K562 (cell line): ENCODE data around the gene BCL3. TPM values are rescaled to one million over a fixed set of nuclear protein-coding genes. Genes with fewer than 3 reads are reported as not detected.

ENCODE experiments used
- ATAC-seq: fragments of 200-7000 bp; cut with Tn5 transposase; 3 replicates; pipeline ENCODE4 v1.9.1; 2020; ENCODE audit warnings: moderate library complexity
- BruUV-seq: library from RNA; stranded (reverse); fragments of 400-500 nt; replicated peaks from 2 replicates; lab custom pipeline; 2021; lab: Mats Ljungman, UMichigan
- CTCF ChIA-PET: fragments of 300-600 bp; formaldehyde crosslinking; extraction: SDS; loops from one replicate; lab custom pipeline; 2021; ENCODE audit warnings: low intra/inter-chr PET ratio; lab: Yijun Ruan, JAX
- POLR2A ChIA-PET: fragments of 300-600, 350-650 bp; sonication (Branson Sonifier 250); formaldehyde crosslinking; extraction: SDS; loops from one replicate; lab custom pipeline; 2021; ENCODE audit warnings: antibody characterized with exemption, inconsistent platforms; lab: Yijun Ruan, JAX
- DNase-seq, 4 experiments: peaks; one replicate each; pipeline versions ENCODE4 v3.0.0 to v3.0.0-alpha.2; 2011 to 2018; ENCODE audit warnings: low spot score in 3 of 4, mixed read lengths in 3 of 4; ENCODE audit errors: extremely low read depth in 1 of 4
- FAIRE-seq: peaks from 2 replicates; lab custom pipeline; 2011; peaks lifted over from hg19 to GRCh38; lab: Jason Lieb, UNC
- H2AFZ ChIP-seq: 2 replicates; pipeline ENCODE4 v1.6.0; 2011; ENCODE audit warnings: low read depth, low read length, control low read depth, inconsistent platforms
- H3K27ac ChIP-seq: fragments of 200-600 bp; 3 replicates; pipeline ENCODE4 v1.8.0; 2011; ENCODE audit warnings: low read depth, mild to moderate bottlenecking, control low read depth, inconsistent platforms, low read length, moderate library complexity, mixed read lengths; ENCODE audit errors: extremely low read depth
- H3K27me3 ChIP-seq, 2 experiments: fragments of 300-600 bp in 1 of 2; 2 replicates in 1 of 2; 3 replicates in 1 of 2; pipeline versions ENCODE4 v1.6.0 to v1.8.0; 2011; ENCODE audit warnings: inconsistent platforms in 2 of 2, low read length in 2 of 2, mild to moderate bottlenecking in 1 of 2, mixed read lengths in 1 of 2, moderate library complexity in 1 of 2; ENCODE audit not compliant: control insufficient read depth in 2 of 2, insufficient read depth in 2 of 2
- H3K36me3 ChIP-seq: fragments of 300-600 bp; 3 replicates; pipeline ENCODE4 v1.8.0; 2011; ENCODE audit warnings: mild to moderate bottlenecking, low read length, inconsistent platforms; ENCODE audit not compliant: control insufficient read depth, insufficient read depth
- H3K4me1 ChIP-seq, 2 experiments: fragments of 200-600 bp in 1 of 2; replicated peaks in 1 of 2; 2 replicates in 1 of 2; 3 replicates in 1 of 2; pipeline versions ENCODE4 v1.5.1 to v1.8.0; 2011; ENCODE audit warnings: inconsistent platforms in 2 of 2, low read length in 2 of 2, mild to moderate bottlenecking in 1 of 2, mixed read lengths in 1 of 2, moderate library complexity in 1 of 2; ENCODE audit not compliant: control insufficient read depth in 2 of 2, insufficient read depth in 2 of 2
- H3K4me2 ChIP-seq: 2 replicates; pipeline ENCODE4 v1.6.1; 2011; ENCODE audit warnings: low read length, control low read depth, inconsistent platforms, mixed read lengths; ENCODE audit not compliant: insufficient read depth
- H3K4me3 ChIP-seq: fragments of 200-600 bp; sonication (generic), shearing (Covaris generic); 2 replicates; pipeline ENCODE4 v1.5.1; 2016; ENCODE audit warnings: control low read depth, inconsistent platforms
- H3K79me2 ChIP-seq: fragments of 200-600 bp; 3 replicates; pipeline ENCODE4 v1.8.0; 2011; ENCODE audit warnings: low read length, inconsistent platforms; ENCODE audit not compliant: control insufficient read depth, insufficient read depth
- H3K9ac ChIP-seq, 2 experiments: 2 replicates each; pipeline versions ENCODE4 v1.6.0 to v1.6.1; 2011; ENCODE audit warnings: low read depth in 2 of 2, low read length in 2 of 2, control low read depth in 1 of 2, inconsistent platforms in 1 of 2, mild to moderate bottlenecking in 1 of 2, mixed read lengths in 1 of 2; ENCODE audit not compliant: insufficient read depth in 1 of 2
- H3K9me1 ChIP-seq: one replicate; pipeline ENCODE4 v1.6.0; 2011; ENCODE audit warnings: inconsistent platforms, mild to moderate bottlenecking, low read length, moderate library complexity; ENCODE audit not compliant: control insufficient read depth, insufficient read depth
- H3K9me3 ChIP-seq: replicated peaks from 2 replicates; pipeline ENCODE4 v1.5.1; 2011; ENCODE audit warnings: low read depth, low read length, inconsistent platforms; ENCODE audit not compliant: control insufficient read depth, insufficient read depth
- H4K20me1 ChIP-seq: replicated peaks from 2 replicates; pipeline ENCODE4 v1.6.1; 2011; ENCODE audit warnings: low read length, inconsistent platforms, mixed read lengths; ENCODE audit not compliant: control insufficient read depth, insufficient read depth
- CBFA2T3 ChIP-seq: fragments of 450-650 bp; IDR thresholded peaks from 2 replicates; pipeline ENCODE4 v1.6.1; 2017
- CHD1 ChIP-seq: fragments of 200-600 bp; sonication (generic); IDR thresholded peaks from one replicate; pipeline ENCODE4 v1.6.1; 2012; ENCODE audit warnings: mild to moderate bottlenecking, moderate library complexity, low read length, inconsistent platforms
- CUX1 ChIP-seq: fragments of 200-800 bp; sonication (Bioruptor generic); IDR thresholded peaks from 2 replicates; pipeline ENCODE4 v1.6.1; 2016; ENCODE audit warnings: missing genetic modification characterization, missing compliant biosample characterization
- E2F5 ChIP-seq: sonication (generic); formaldehyde crosslinking; IDR thresholded peaks from 2 replicates; pipeline ENCODE4 v1.8.0; 2022; ENCODE audit warnings: mild to moderate bottlenecking, missing genetic modification reagents
- KAT8 ChIP-seq: fragments of 450-650 bp; IDR thresholded peaks from 2 replicates; pipeline ENCODE4 v1.6.1; 2016; ENCODE audit warnings: low read depth, mild to moderate bottlenecking
- LCOR ChIP-seq: sonication (generic); formaldehyde crosslinking; IDR thresholded peaks from 2 replicates; pipeline ENCODE4 v1.8.0; 2022; ENCODE audit warnings: mild to moderate bottlenecking, missing genetic modification reagents
- MBD1 ChIP-seq: fragments of 250-450 bp; sonication (Bioruptor Pico); IDR thresholded peaks from 2 replicates; pipeline ENCODE4 v1.8.0; 2022; ENCODE audit warnings: inconsistent platforms
- MXI1 ChIP-seq: IDR thresholded peaks from 2 replicates; pipeline ENCODE4 v1.6.1; 2011; ENCODE audit warnings: low read depth, mild to moderate bottlenecking, improper control_type of control experiment, low read length
- SMARCA5 ChIP-seq: fragments of 450-650 bp; IDR thresholded peaks from 2 replicates; pipeline ENCODE4 v1.6.1; 2016
- ZBTB2 ChIP-seq: fragments of 450-650 bp; IDR thresholded peaks from 2 replicates; pipeline ENCODE4 v1.6.1; 2016; ENCODE audit warnings: antibody characterized with exemption
- ZNF124 ChIP-seq: sonication (generic); formaldehyde crosslinking; IDR thresholded peaks from 2 replicates; pipeline ENCODE4 v1.8.1; 2022; ENCODE audit warnings: missing genetic modification reagents
- ZNF347 ChIP-seq: fragments of 450-650 bp; formaldehyde crosslinking; IDR thresholded peaks from 2 replicates; pipeline ENCODE4 v1.4.0; 2020; ENCODE audit warnings: low read depth, mild to moderate bottlenecking, moderate library complexity
- ZNF644 ChIP-seq: fragments of 200-800 bp; sonication (Bioruptor generic); IDR thresholded peaks from 2 replicates; pipeline ENCODE4 v1.6.1; 2016; ENCODE audit warnings: low read depth, missing genetic modification characterization, missing compliant biosample characterization
- ZNF696 ChIP-seq: fragments of 250-450 bp; sonication (Bioruptor Pico); conservative IDR thresholded peaks from 2 replicates; pipeline ENCODE4 v1.4.0; 2020; ENCODE audit warnings: mild to moderate bottlenecking, moderate library complexity
- ZSCAN32 ChIP-seq: fragments of 450-650 bp; formaldehyde crosslinking; IDR thresholded peaks from 2 replicates; pipeline ENCODE4 v1.4.0; 2020; ENCODE audit warnings: mild to moderate bottlenecking, moderate library complexity
- WGBS: fragments of 100-300 bp; shearing (Covaris generic); methylation state at CpG from one replicate; pipeline ENCODE4 v1.1.6; 2016; ENCODE audit warnings: low coverage, mixed read lengths; ENCODE audit not compliant: insufficient coverage; ENCODE audit errors: missing lambda C conversion rate; 5-methylcytosine and 5-hydroxymethylcytosine counted together
- in situ Hi-C: fragments of 300-500 bp; cut with MboI; formaldehyde crosslinking; loops from 4 replicates; pipeline ENCODE4 v1.15.0; 2018; ENCODE audit warnings: inconsistent platforms, mixed read lengths
- intact Hi-C: fragments of 100-400 bp; cut with micrococcal nuclease; formaldehyde crosslinking; loops from 2 replicates; pipeline ENCODE4 v1.14.2; 2022
- polyA plus RNA-seq, 8 experiments: library from polyadenylated mRNA; depleted of rRNA in 4 of 8; stranded (reverse) in 5 of 8; unstranded in 3 of 8; fragments of >200 nt; fragmentation: Nextera tagmentation in 2 of 8; fragmentation: Illumina TruSeq in 1 of 8; extraction: Ambion mirVana in 2 of 8; extraction: Trizol in 1 of 8; gene quantifications; 2 replicates each; pipeline versions ENCODE4 v1.2.1 to v1.2.3, GENCODE V29; 2011 to 2014; ENCODE audit warnings: inconsistent platforms in 1 of 8, missing spikeins in 1 of 8
- total RNA-seq, 7 experiments: library from RNA; depleted of rRNA in 6 of 7; stranded (reverse); fragments of >200 nt in 6 of 7; fragmentation: Illumina TruSeq in 2 of 7; extraction: Trizol in 2 of 7; gene quantifications; 2 replicates each; pipeline versions ENCODE4 v1.2.1 to v1.2.3, GENCODE V29; 2011 to 2021; ENCODE audit warnings: low replicate concordance in 1 of 7

BCL3 gene
- total and polyA plus RNA-seq, 9 of the 15 experiments (the other 6 are each of a cell fraction or from before 2014, with no cell fraction given): 0.03 to 2.4 (median 0.50) TPM; not detected in 1

GRCh38 chr19:44710483-44710882 is 38.0 kb upstream of the BCL3 start:
- FAIRE-seq (no peak), ATAC-seq (no peak), DNase-seq (no peak)
- no peak overlapping the region for H3K4me3 ChIP-seq
- peaks cover 0 to 5% of the 10 kb centered on the region in 2 experiments; a peak in 1 of 5 replicates for H3K4me1 ChIP-seq
- 40% methylated on average over 12 of the region's 14 CpGs for WGBS
- peak overlapping the region in 1 of 2 experiments; percentile 6; a peak in 2 of 4 replicates for H3K9ac ChIP-seq
- in situ Hi-C loops: no loop called here
- ChIA-PET CTCF (no interaction called here), POLR2A (interaction anchor here (0.6 to 1.1 kb wide), 3 partner anchors 56 to 71 kb away, joined by 3 to 4 read pairs (median 3); no protein-coding TSS in a partner anchor)
- no peaks in the 10 kb centered on the region for H3K27me3 ChIP-seq
- no peaks in the 10 kb centered on the region for H3K36me3 ChIP-seq
- BruUV-seq: no TSS peak
- H4K20me1 ChIP-seq: no peaks in the 10 kb centered on the region
- H3K9me1 ChIP-seq: no peaks in the 10 kb centered on the region
- no peak overlapping the region for H2AFZ ChIP-seq
- intact Hi-C loops: no loop called here
- no peak overlapping the region for H3K27ac ChIP-seq
- H3K4me2 ChIP-seq: no peak overlapping the region
- no peaks in the 10 kb centered on the region for H3K79me2 ChIP-seq
- H3K9me3 ChIP-seq: peaks cover 5% of the 10 kb centered on the region; the same call in 1 of the 2 replicates
- TF ChIP-seq LCOR (CRISPR knock-in tag) (no peak), KAT8 (no peak), CBFA2T3 (no peak), ZNF696 (CRISPR knock-in tag) (no peak), ZNF347 (CRISPR knock-in tag) (no peak), SMARCA5 (no peak), ZBTB2 (no peak), E2F5 (CRISPR knock-in tag) (no peak), MXI1 (no peak), CUX1 (CRISPR knock-in tag) (no peak), ZNF644 (tag) (no peak), CHD1 (no peak), ZSCAN32 (CRISPR knock-in tag) (no peak), MBD1 (no peak), ZNF124 (CRISPR knock-in tag) (no peak)
